ENCODE data around the gene LINGO3. TPM values are rescaled to one million over a fixed set of nuclear protein-coding genes. Genes with fewer than 3 reads are reported as not detected.

LINGO3 gene
- total RNA-seq, 6 donors from 2014 or later = 0.10 to 0.61 (median 0.17) TPM; not detected in 3

DNA sequence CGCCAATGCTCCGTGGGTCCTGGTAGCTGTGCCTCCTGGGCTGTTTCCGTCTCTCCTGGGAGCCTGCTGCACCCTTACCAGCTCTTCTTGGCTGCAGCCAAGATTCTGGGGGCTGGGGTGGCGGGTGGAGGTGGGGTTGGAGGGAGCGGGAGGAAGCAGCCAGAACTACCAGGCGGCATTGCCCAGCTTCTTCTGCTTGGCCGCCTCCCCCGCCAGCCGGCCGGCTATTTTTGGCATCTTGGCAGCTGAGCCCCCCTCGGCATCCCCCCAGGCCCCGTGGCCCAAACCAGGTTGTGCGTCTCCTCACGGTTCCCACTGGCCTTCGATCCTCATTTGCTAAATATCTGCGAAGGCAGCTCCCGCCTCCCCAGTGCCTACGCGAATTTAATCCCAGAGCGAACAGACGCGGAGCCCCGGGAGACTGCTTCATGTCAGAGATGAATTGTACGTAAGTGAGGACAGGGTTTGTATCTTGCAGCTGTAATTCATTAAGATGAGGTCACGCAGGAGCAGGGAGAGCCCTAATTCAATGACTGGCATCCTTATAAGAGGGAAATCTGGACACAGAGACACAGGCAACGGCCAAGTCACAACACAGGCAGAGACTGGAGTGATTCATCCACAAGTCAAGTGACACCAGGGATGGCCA, 13.1 kb downstream of the LINGO3 start:
- WGBS, 2 donors = 39 to 44% methylated on average over 8 to 24 of the region's 26 CpGs
- DNase-seq = no peak
- Histone ChIP-seq H3K27me3 (peaks cover 0 to 22% (median 17%) of the 10 kb centered on the region in 4 donors), H3K36me3 (no peaks in the 10 kb centered on the region), H3K4me3 (no peak overlapping the region), H3K9me3 (no peaks in the 10 kb centered on the region), H3K27ac (no peak overlapping the region), H3K4me1 (peaks cover 22 to 33% (median 27%) of the 10 kb centered on the region in 4 donors)
- TF ChIP-seq POLR2A (IDR thresholded peaks at IDR 0.05) (no peak), POLR2AphosphoS5 (IDR thresholded peaks at IDR 0.05) (no peak), EP300 (IDR thresholded peaks at IDR 0.05) (no peak)
- TF ChIP-seq, protein P1, sequence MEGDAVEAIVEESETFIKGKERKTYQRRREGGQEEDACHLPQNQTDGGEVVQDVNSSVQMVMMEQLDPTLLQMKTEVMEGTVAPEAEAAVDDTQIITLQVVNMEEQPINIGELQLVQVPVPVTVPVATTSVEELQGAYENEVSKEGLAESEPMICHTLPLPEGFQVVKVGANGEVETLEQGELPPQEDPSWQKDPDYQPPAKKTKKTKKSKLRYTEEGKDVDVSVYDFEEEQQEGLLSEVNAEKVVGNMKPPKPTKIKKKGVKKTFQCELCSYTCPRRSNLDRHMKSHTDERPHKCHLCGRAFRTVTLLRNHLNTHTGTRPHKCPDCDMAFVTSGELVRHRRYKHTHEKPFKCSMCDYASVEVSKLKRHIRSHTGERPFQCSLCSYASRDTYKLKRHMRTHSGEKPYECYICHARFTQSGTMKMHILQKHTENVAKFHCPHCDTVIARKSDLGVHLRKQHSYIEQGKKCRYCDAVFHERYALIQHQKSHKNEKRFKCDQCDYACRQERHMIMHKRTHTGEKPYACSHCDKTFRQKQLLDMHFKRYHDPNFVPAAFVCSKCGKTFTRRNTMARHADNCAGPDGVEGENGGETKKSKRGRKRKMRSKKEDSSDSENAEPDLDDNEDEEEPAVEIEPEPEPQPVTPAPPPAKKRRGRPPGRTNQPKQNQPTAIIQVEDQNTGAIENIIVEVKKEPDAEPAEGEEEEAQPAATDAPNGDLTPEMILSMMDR (IDR thresholded peaks at IDR 0.05) = no peak
- peak in 1 of 2 donors; percentile 43 for ATAC-seq (ENCODE audit: low FRiP score in 2 of 2)

GRCh38 chr19:2291185-2291751, 16.7 kb downstream of the LINGO3 start:
- peak in 1 of 2 donors; percentile 88 for DNase-seq
- Histone ChIP-seq H3K27ac (peak overlapping the region in 3 of 4 donors; percentile 87), H3K4me1 (peaks cover 25 to 42% (median 40%) of the 10 kb centered on the region in 4 donors), H3K9me3 (no peaks in the 10 kb centered on the region), H3K4me3 (peak overlapping the region; percentile 32 to 59 (median 49)), H3K27me3 (peaks cover 0 to 30% (median 22%) of the 10 kb centered on the region in 4 donors), H3K36me3 (no peaks in the 10 kb centered on the region)
- no peak for TF ChIP-seq EP300 (IDR thresholded peaks at IDR 0.05)
- TF ChIP-seq, protein P1 (IDR thresholded peaks at IDR 0.05) = peak in 3 of 6 experiments; percentile 10 to 36 (median 20)
- WGBS, 2 donors = 0% methylated on average over 10 of the region's 67 CpGs; no CpG with 5 or more reads in 1 of the 2 donors
- ATAC-seq (ENCODE audit: low FRiP score in 2 of 2) = no peak

DNA sequence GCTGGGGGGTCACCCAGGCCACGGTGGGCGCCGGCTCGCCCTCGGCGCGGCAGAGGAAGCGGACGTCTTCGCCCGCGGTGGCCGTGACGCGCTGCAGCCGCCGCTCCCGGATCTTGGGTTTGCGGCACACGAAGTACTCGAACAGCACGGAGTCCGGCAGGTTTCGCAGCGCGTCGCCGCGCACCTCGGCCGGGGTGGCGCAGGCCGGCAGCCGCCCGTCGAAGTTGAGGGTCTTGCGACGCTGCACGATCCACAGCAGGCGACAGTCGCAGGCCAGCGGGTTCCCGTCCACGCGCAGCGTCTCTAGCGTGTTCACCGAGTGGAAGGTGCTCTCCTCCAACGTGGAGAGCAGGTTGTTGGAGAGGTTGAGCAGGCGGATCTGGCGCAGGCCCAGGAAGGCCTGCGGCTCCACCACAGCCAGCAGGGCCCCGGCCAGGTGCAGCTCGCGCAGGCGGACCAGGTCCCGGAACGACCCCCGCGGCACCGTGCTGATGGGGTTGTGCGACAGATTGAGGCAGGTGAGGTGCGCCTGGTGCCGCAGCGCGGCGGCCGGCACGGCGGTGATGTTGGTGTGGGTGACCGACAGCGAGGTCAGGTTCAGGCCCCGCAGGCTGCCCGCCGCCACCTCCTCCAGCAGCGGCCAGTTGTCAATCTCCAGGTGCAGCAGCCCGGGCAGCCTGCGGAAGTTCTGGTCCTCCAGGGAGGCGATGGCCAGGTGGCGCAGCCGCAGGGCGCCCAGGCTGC, 17.3 kb downstream of the LINGO3 start:
- Histone ChIP-seq H3K4me3 (peak overlapping the region; percentile 14 to 59 (median 49)), H3K36me3 (no peaks in the 10 kb centered on the region), H3K27ac (peak overlapping the region; percentile 86 to 87 (median 87)), H3K27me3 (peaks cover 0 to 30% (median 22%) of the 10 kb centered on the region in 4 donors), H3K9me3 (no peaks in the 10 kb centered on the region), H3K4me1 (peaks cover 25 to 42% (median 40%) of the 10 kb centered on the region in 4 donors)
- TF ChIP-seq EP300 (IDR thresholded peaks at IDR 0.05) (no peak), POLR2A (IDR thresholded peaks at IDR 0.05) (no peak), POLR2AphosphoS5 (IDR thresholded peaks at IDR 0.05) (no peak)
- TF ChIP-seq, protein P1 (IDR thresholded peaks at IDR 0.05) = peak in 1 of 6 experiments; percentile 2
- ATAC-seq (ENCODE audit: low FRiP score in 2 of 2) = peak in 1 of 2 donors; percentile 5
- peak in 1 of 2 donors; percentile 90 for DNase-seq
- 0 to 3% methylated on average over 1 to 52 of the region's 82 CpGs for WGBS, 2 donors

DNA sequence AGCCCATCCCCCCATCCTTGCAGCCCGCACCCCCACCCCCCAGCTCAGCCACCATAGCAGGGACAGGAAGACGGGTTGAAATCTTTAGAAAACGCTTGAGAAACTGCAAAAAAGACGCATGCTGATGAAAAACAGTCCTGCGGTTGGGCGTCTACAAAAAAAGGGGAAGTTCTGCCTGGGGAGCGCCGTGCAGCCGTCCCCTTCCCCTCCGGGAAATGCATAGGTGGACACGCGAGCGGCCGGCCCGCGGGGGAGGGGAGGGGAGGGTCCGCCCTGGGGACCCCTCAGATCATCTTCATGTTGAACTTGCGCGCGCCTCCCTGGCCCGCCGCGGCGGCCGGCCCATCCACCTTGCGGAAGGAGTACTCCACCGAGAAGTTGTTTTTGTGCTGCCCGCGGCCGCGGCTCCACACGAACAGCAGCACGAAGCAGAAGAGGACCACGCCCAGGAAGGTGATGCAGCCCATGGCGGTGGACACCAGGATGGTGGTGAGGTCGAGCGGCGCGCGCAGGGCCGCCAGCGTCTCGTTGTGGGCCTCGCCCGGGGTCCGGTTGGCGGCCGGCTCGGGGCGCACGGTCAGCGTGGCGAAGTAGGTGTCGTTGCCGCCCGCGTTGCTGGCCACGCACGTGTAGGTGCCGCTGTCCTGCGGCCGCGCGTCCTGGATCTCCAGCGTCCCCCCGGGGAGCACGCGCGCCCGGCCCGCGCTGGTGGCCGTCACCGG, 18.1 kb downstream of the LINGO3 start:
- peak; percentile 50 to 60 for ATAC-seq (ENCODE audit: low FRiP score in 2 of 2)
- TF ChIP-seq POLR2A (IDR thresholded peaks at IDR 0.05) = peak in 2 of 4 donors; percentile 26 to 34
- peak in 1 of 2 donors; percentile 6 for TF ChIP-seq POLR2AphosphoS5 (IDR thresholded peaks at IDR 0.05)
- TF ChIP-seq, protein P1 (IDR thresholded peaks at IDR 0.05) = no peak
- H3K27me3 ChIP-seq = peaks cover 0 to 30% (median 22%) of the 10 kb centered on the region in 4 donors
- peak overlapping the region in 3 of 4 donors; percentile 47 to 59 (median 51) for H3K4me3 ChIP-seq
- H3K4me1 ChIP-seq = peaks cover 23 to 42% (median 39%) of the 10 kb centered on the region in 4 donors
- peak; percentile 70 to 92 for DNase-seq
- 1% methylated on average over 22 to 35 of the region's 74 CpGs for WGBS, 2 donors
- no peaks in the 10 kb centered on the region for H3K36me3 ChIP-seq
- H3K9me3 ChIP-seq = no peaks in the 10 kb centered on the region
- peak overlapping the region; percentile 86 to 87 (median 87) for H3K27ac ChIP-seq
